Measurements from ENCODE around the gene FUT8.

Gene FUT8

DNA sequence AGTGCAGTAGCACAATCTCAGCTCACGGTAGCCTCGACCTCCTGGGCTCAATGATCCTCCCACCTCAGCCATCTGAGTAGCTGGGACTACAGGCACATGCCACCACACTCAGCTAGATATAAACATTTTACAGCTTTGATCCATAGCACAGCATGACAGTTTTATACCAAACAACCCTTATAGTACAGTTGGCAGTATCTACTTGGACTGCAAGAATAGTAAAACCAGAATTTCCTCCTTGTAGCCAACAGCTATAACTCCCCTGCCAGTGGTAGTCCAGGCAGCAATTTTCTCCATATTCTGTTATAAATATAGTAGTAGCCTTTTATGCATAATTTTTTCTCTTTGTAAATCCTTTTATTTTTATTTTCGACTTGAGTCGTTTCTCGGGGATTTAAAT is 317.0 kb downstream of the FUT8 start:
- Mint-ChIP-seq H3K27me3 (no peaks in the 10 kb centered on the region), H3K36me3 (peaks cover 27 to 40% of the 10 kb centered on the region in 2 donors), H3K9me3 (peaks cover 9 to 12% of the 10 kb centered on the region in 2 donors), H3K27ac (no peak overlapping the region), H3K4me1 (peaks cover 5 to 7% of the 10 kb centered on the region in 2 donors), H3K4me3 (no peak overlapping the region)
- DNase-seq, result no peak
- ATAC-seq (replicated peaks), result no peak

DNA sequence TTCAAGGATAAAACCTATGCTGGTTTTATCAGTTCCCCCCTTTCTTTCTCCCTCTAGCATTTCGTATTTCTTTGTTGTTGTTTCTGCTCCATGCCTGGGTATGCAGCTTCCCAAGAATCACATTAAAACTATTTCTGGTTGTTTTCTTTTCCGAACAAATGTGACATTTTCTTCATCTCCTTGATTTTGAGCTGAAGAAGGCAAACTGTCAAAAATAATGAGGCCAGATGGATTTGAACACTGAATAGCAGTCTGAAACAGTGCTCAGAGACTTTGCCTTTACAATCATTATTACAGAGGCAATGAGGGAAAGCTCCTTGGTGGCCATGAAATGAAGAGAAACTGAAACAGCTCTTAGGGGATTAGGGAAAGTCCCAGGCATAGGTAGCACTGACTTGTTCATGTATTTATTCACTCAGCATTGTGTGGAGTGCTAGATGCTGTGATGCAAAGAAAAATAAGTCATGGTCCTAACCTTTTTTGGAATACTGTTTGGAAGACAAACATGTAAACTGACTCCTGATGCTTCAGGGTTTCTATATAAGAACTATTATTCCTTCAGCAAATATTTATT is 319.5 kb downstream of the FUT8 start:
- peak overlapping the region in 1 of 2 donors; percentile 43 for H3K4me3 Mint-ChIP-seq
- ATAC-seq (replicated peaks), result peak; percentile 97 to 100
- H3K27ac Mint-ChIP-seq, result peak overlapping the region; percentile 88
- H3K27me3 Mint-ChIP-seq, result no peaks in the 10 kb centered on the region
- H3K9me3 Mint-ChIP-seq, result peaks cover 7% of the 10 kb centered on the region in 2 donors
- peaks cover 5 to 7% of the 10 kb centered on the region in 2 donors for H3K4me1 Mint-ChIP-seq
- DNase-seq, result no peak
- H3K36me3 Mint-ChIP-seq, result peaks cover 19 to 30% of the 10 kb centered on the region in 2 donors

DNA sequence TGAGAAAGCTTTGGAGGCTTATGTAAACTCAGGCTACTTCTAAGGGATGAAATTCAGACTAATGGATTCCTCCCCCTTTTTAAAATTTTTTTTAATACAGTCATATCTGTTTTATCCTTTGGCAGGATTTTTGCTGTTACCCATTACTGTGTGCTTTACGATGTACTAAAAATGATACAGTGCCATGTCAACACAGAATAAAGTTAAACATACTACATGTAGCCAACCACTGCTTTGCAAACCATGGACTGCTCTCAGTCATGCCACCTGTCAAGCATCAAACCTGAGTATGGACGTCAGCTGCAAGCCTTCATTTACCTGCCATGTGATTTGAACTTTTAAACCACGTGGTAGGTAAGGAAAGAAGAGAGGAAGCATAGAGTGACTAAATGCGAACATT is 325.8 kb downstream of the FUT8 start:
- H3K9me3 Mint-ChIP-seq, result no peaks in the 10 kb centered on the region
- no peak for DNase-seq
- no peaks in the 10 kb centered on the region for H3K4me1 Mint-ChIP-seq
- no peaks in the 10 kb centered on the region for H3K27me3 Mint-ChIP-seq
- no peak overlapping the region for H3K27ac Mint-ChIP-seq
- H3K36me3 Mint-ChIP-seq, result peaks cover 10 to 28% of the 10 kb centered on the region in 2 donors
- H3K4me3 Mint-ChIP-seq, result no peak overlapping the region
- ATAC-seq (replicated peaks), result no peak

DNA sequence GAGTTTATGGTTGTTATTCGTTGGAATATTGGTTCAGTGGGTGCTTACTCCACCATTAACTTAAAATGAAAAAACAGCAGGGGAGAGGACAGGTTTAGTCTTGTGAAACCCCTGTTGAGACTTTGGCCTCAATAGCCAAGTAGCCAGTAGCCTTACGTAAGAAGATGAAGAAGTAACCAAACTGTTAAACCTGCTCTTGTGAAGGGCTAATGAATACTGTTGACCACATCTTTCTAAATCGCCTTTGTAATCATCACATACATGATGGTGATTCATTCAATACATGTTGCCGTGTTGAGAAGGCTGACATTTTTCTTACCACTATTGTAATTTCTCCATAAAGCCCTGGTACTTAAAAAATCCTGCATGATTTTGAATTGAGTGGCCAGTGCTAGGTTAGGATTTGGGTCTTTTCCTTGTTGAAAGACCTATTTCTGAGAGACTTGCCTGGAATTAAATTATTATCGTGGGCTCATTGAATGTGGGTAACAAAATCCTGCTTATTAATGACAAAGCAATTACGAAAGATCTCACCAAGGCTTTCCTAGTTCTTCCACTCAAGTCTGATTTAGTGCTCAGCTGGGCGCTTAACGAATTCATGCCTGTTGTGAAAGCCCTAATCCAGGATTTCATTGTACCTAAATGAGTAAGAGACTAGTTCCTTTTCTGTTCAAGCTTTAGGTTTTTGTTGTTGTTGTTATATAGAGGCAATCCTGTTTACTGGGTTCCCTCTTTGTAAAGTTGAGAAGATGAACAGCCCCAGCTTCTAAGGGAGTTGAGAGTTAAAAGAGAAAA is 333.1 kb downstream of the FUT8 start:
- Mint-ChIP-seq H3K4me1 (no peaks in the 10 kb centered on the region), H3K4me3 (no peak overlapping the region), H3K9me3 (no peaks in the 10 kb centered on the region), H3K27me3 (no peaks in the 10 kb centered on the region), H3K27ac (no peak overlapping the region), H3K36me3 (peaks cover 3 to 10% of the 10 kb centered on the region in 2 donors)
- DNase-seq (no peak), ATAC-seq (replicated peaks) (no peak)

DNA sequence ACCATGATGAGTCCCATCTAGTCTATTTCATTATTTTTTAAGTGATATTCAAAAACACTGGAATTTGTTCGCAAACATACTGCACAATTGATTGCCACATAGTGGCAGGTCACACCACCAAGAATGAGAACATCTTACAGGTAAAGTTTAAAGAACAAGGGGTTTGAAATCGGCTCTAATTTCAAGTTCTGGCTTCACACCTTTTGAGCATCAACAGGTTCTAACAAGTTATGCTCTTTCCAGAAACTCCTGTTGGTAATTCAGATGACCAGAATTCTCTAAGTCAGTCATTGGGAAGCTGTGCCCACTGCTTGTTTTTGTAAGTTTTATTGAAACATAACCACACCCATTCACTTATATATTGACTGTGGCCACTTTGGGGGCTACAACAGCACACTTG is 336.3 kb downstream of the FUT8 start:
- Mint-ChIP-seq H3K4me3 (no peak overlapping the region), H3K4me1 (no peaks in the 10 kb centered on the region), H3K27ac (no peak overlapping the region), H3K36me3 (no peaks in the 10 kb centered on the region), H3K9me3 (no peaks in the 10 kb centered on the region), H3K27me3 (no peaks in the 10 kb centered on the region)
- ATAC-seq (replicated peaks) (no peak), DNase-seq (no peak)

DNA sequence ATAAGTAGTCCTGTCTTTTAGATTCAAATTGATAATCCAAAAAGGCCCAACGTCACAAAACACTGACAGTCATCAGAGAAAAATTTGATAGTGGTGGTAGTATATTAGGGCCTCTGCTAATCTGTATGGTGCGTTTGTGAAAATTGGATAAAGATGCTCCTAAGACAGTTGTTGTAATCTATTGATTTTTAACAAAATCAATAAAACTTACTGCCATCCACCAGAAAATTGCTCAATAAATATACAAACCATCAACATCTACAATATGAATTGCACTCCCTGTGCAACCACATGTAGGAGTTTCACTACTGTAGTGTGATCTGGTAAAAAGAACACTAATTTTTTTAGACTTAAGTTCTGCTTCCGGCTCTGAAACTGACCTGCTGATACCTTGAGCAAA is 336.8 kb downstream of the FUT8 start:
- no peak overlapping the region for H3K27ac Mint-ChIP-seq
- H3K4me1 Mint-ChIP-seq, result no peaks in the 10 kb centered on the region
- H3K36me3 Mint-ChIP-seq, result no peaks in the 10 kb centered on the region
- no peak overlapping the region for H3K4me3 Mint-ChIP-seq
- DNase-seq, result no peak
- no peaks in the 10 kb centered on the region for H3K9me3 Mint-ChIP-seq
- ATAC-seq (replicated peaks), result no peak
- no peaks in the 10 kb centered on the region for H3K27me3 Mint-ChIP-seq

DNA sequence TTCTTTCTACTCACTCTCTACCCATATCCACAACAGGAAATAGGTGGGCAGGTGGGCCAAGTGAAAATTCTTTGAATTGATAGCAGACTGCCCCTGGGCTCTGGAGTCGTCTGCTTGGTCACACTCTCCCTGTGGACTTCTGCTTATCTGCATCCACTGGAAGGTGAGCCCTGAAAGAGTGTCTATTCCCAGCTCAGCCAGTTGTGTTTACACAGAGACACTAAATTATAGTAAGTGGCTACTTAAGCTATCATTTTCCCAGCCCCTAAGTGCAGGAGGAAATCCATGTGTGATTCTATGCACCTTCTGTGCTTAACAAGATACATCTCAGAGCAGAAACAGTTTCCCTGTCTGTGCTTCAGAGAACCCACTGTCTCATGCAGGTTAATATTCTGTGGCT is 338.4 kb downstream of the FUT8 start:
- H3K9me3 Mint-ChIP-seq, result no peaks in the 10 kb centered on the region
- no peak overlapping the region for H3K27ac Mint-ChIP-seq
- no peak overlapping the region for H3K4me3 Mint-ChIP-seq
- ATAC-seq (replicated peaks) (peak in 1 of 2 donors; percentile 7), DNase-seq (no peak)
- H3K4me1 Mint-ChIP-seq, result no peaks in the 10 kb centered on the region
- no peaks in the 10 kb centered on the region for H3K27me3 Mint-ChIP-seq
- no peaks in the 10 kb centered on the region for H3K36me3 Mint-ChIP-seq

DNA sequence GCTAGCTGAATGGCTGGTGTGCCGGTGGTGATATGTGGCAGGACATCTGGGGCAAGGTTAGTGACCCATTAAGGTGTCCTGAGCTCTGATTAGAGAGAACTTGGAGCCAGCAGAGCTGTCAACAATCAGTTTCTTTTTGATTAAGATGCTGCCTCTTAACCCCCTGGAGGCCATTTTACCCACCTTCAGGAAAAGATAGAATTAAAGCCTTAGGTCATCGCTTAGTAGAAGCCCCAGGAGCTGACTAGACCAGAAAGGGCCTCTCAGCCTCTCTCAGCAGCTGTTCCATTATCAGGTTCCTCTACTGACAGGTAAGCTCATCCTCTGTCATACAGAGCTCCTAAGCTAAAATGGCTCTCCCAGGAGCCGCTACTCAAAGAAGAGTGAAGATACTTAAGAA is 339.0 kb downstream of the FUT8 start:
- Mint-ChIP-seq H3K36me3 (no peaks in the 10 kb centered on the region), H3K4me1 (no peaks in the 10 kb centered on the region), H3K27ac (no peak overlapping the region), H3K9me3 (no peaks in the 10 kb centered on the region), H3K27me3 (no peaks in the 10 kb centered on the region), H3K4me3 (no peak overlapping the region)
- peak; percentile 7 to 34 for ATAC-seq (replicated peaks)
- DNase-seq, result no peak

DNA sequence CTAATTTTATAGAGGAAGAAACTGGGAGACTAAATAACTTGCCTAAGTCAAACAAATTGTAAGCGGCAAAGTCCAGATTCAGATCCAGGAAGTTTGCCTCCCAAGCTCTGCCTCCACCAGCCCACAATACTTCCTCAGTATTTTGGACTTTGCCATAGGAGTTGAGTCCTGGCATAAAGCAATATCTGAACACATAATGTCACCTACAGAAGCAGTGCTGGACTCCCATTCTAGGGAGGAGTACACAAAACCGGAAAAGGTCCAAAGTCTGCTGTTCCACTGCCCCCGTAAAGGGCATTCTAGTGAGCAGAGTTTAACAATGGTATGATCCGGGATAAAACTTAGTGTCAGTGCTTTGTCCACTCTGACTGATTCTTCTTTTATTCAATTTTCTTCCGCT is 340.5 kb downstream of the FUT8 start:
- no peak overlapping the region for H3K27ac Mint-ChIP-seq
- H3K27me3 Mint-ChIP-seq, result no peaks in the 10 kb centered on the region
- ATAC-seq (replicated peaks) (no peak), DNase-seq (no peak)
- H3K4me1 Mint-ChIP-seq, result no peaks in the 10 kb centered on the region
- H3K36me3 Mint-ChIP-seq, result no peaks in the 10 kb centered on the region
- H3K9me3 Mint-ChIP-seq, result no peaks in the 10 kb centered on the region
- H3K4me3 Mint-ChIP-seq, result no peak overlapping the region

DNA sequence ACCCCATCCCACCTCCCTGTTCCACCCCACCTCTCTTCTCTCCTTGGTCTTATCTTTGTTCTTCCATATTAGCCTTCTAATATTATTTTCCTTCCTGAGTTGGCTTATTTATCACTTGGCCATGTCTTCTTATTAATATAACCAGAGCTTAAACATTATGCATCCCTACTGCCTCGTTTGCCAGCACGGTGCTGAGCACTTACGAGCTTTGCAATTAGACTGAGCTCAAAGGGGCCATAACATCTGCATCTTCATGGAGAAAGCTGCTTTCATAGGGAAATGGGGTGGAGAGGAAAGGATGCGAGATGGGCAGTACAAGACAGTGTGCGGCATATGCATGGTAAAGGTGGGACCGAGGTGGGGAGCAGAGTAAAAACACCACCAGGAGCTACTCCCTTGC is 342.8 kb downstream of the FUT8 start:
- no peaks in the 10 kb centered on the region for H3K27me3 Mint-ChIP-seq
- no peak overlapping the region for H3K27ac Mint-ChIP-seq
- no peaks in the 10 kb centered on the region for H3K4me1 Mint-ChIP-seq
- H3K9me3 Mint-ChIP-seq, result peaks cover 0 to 4% of the 10 kb centered on the region in 2 donors
- no peak for DNase-seq
- no peaks in the 10 kb centered on the region for H3K36me3 Mint-ChIP-seq
- ATAC-seq (replicated peaks), result no peak
- H3K4me3 Mint-ChIP-seq, result no peak overlapping the region

DNA sequence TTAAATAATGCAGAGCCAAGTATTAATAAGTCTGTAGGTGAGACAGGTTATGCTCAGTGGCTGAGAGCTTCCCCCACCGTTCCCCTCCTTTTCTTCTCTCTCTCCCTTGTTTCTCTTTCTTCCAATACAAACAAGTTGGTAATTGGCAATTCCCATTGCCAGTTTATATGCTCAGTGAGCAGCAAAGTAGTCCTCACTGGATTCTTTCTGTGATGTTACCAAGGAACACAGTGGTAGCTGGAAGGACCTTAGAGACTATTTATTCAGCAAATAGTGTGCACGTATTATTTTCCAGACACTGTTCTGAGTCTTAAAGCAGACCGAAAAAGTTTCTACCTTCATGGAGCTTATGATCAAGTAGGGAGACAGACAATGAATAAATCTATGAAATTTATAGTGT is 344.4 kb downstream of the FUT8 start:
- Mint-ChIP-seq H3K9me3 (peaks cover 0 to 4% of the 10 kb centered on the region in 2 donors), H3K4me1 (no peaks in the 10 kb centered on the region), H3K36me3 (no peaks in the 10 kb centered on the region), H3K27me3 (no peaks in the 10 kb centered on the region), H3K4me3 (no peak overlapping the region), H3K27ac (no peak overlapping the region)
- no peak for DNase-seq
- no peak for ATAC-seq (replicated peaks)

DNA sequence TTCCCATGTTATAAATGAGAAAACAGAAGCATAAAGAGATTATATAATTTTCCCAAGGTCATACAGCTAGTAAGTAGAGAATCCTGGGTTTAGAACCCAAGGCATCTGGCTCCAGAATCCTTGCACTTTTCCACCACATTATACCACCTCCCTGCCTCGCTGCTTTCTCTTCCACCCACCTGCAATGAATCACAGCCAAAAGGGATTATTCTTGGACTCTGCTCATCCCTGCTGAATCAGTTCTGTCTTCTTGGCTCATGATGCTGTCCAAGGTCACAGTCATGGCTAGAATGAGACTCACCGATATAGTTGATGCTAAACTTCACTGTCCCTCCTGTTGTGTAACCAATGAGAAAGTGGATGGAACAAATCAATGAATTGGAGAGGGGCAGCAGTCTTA is 356.6 kb downstream of the FUT8 start:
- Mint-ChIP-seq H3K27ac (no peak overlapping the region), H3K4me3 (no peak overlapping the region), H3K9me3 (no peaks in the 10 kb centered on the region), H3K4me1 (peaks cover 0 to 3% of the 10 kb centered on the region in 2 donors), H3K36me3 (no peaks in the 10 kb centered on the region), H3K27me3 (peaks cover 5 to 9% of the 10 kb centered on the region in 2 donors)
- no peak for DNase-seq
- ATAC-seq (replicated peaks), result no peak

DNA sequence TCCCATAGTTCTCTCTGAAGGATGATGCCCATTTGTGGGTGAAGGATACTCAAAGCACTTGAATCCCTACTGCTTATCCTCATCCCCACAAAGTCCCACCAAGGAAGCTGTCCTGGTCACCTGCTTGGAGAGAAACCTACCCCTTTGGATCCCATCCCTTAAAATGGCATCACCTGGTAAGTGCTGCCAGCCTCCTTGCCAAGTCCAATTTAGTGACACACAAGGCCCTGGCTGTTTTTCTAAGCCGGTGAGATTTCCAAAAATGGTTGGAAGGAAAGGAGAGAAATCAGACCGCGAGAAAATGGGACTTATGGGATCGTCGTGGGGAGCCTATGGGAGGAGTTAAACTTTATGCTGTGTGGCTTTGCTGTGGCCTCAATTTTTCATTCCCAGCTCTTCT is 358.2 kb downstream of the FUT8 start:
- Mint-ChIP-seq H3K4me3 (no peak overlapping the region), H3K9me3 (no peaks in the 10 kb centered on the region), H3K27ac (no peak overlapping the region), H3K4me1 (peaks cover 0 to 3% of the 10 kb centered on the region in 2 donors), H3K27me3 (peaks cover 5 to 9% of the 10 kb centered on the region in 2 donors), H3K36me3 (no peaks in the 10 kb centered on the region)
- DNase-seq (no peak), ATAC-seq (replicated peaks) (no peak)

DNA sequence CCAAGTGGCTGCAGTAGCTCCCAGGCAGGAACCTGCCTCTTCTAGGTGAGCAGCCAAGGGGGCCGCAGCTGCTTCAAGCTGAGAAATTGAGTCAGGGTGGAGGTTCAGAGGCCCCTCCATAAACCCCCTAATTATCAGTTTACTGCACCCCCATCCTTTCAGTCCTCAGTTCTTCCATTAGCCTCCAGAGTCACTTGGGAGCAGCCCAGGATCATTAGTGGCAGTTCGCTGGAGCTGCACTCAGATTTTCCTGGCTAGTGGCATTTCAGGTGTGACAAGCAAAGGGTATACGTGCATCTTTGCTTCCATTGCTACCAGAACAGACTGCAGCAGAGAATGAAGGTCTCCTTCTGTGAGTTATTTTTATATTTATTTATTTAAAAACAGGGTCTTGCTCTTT is 358.7 kb downstream of the FUT8 start:
- Mint-ChIP-seq H3K36me3 (no peaks in the 10 kb centered on the region), H3K9me3 (no peaks in the 10 kb centered on the region), H3K4me1 (peaks cover 0 to 3% of the 10 kb centered on the region in 2 donors), H3K27ac (no peak overlapping the region), H3K27me3 (peaks cover 0 to 9% of the 10 kb centered on the region in 2 donors), H3K4me3 (no peak overlapping the region)
- ATAC-seq (replicated peaks) (no peak), DNase-seq (no peak)

DNA sequence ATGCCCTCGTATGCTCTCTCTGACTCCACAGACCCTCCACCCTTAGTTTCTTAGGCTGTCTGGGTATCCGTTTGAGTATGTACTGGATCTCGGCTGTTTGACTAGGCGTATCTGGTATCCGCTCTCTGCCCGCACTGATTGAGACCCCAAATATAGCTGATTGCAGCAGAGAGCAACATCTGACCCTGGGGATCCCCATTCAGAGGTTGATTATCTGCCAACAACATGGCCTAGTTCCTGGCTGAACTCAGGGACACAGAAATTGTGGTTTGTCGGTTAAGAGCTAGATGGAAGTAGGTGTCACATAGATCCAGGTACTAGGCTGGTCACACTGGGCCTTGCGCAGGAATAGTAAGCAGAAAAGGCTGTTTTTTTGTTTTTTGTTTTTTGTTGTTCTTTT is 359.9 kb downstream of the FUT8 start:
- no peak overlapping the region for H3K27ac Mint-ChIP-seq
- peaks cover 0 to 4% of the 10 kb centered on the region in 2 donors for H3K27me3 Mint-ChIP-seq
- no peak for ATAC-seq (replicated peaks)
- no peak for DNase-seq
- peaks cover 0 to 3% of the 10 kb centered on the region in 2 donors for H3K4me1 Mint-ChIP-seq
- no peaks in the 10 kb centered on the region for H3K36me3 Mint-ChIP-seq
- H3K9me3 Mint-ChIP-seq, result no peaks in the 10 kb centered on the region
- no peak overlapping the region for H3K4me3 Mint-ChIP-seq

Data from stimulated activated naive B cell treated with anti-CD40 and anti-IgM and Interleukin-4, amounts not matched to agents 10 μg/mL and 1 μg/mL and 100 μg/mL, for 72 hours (primary cell).